Activated CD8-positive, alpha-beta memory T cell treated with anti-CD3 and anti-CD28 coated beads for 36 hours (primary cell): ENCODE results near the gene FANK1. TPM values are rescaled to one million over a fixed set of nuclear protein-coding genes. Genes with fewer than 3 reads are reported as not detected.
"Not testable (repeated sequence)": the region's sequence is repeated elsewhere in the genome, so short reads cannot be mapped to it uniquely, and the experiment has no call there.

Experiments
- CTCF ChIA-PET: fragments of 350-600 bp; sonication (Branson Sonifier 250); formaldehyde crosslinking; loops from one replicate; lab custom pipeline; 2021; ENCODE audit warnings: antibody characterized with exemption; lab: Charles Lee
- POLR2A ChIA-PET: fragments of 350-600 bp; sonication (Branson Sonifier 250); formaldehyde crosslinking; loops from one replicate; lab custom pipeline; 2021; ENCODE audit warnings: antibody characterized with exemption; lab: Charles Lee
- total RNA-seq, 2 experiments: library from RNA; stranded (reverse); gene quantifications; one replicate each; pipeline ENCODE4 v1.2.3, GENCODE V29; 2021

Gene FANK1
- total RNA-seq, 2 experiments from 2014 or later, result 0.25 to 0.63 TPM

DNA sequence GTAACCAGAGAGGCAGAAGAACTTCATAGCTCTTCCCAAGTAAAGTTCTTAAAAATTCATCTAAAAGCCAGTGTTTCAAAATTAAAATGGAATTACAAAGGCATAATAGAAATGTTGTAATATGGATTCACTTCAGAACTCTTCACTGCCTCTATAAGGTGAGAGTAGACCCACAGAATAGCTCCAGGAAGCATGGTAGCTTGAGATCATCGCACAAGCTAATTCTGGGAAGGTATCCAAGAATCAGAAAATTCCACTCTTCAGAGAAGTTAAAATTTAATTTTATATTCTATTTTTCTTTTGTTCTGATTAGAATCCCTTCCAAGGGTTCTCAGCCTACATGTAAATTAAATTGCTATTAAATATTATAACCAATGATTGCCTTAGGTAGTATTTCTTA, 13.8 kb upstream of the FANK1 start:
- POLR2A ChIA-PET, result interaction anchor here (0.6 kb wide), 2 partner anchors 23 to 28 kb away, joined by 5 to 10 read pairs; no protein-coding TSS in a partner anchor
- CTCF ChIA-PET, result no interaction called here

DNA sequence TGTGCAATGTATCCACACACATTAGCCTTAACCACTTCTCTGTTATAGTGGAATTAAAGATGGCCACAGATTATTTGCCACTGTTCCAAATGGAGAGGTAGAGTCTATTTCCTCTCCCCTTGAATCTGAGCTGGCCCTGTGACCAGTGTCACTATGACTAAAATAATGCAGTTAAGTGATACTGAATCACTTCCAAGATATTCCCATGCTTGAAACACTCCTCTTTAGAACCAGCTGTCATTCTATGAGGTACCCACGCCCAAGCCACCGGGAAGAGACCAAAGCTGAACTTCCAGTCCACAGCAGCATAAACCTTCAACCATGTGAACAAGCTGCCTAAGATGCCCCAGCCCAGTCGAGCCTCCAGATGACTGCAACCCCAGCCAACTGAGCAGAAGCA, 13.2 kb upstream of the FANK1 start:
- ChIA-PET POLR2A (no interaction called here), CTCF (no interaction called here)

DNA sequence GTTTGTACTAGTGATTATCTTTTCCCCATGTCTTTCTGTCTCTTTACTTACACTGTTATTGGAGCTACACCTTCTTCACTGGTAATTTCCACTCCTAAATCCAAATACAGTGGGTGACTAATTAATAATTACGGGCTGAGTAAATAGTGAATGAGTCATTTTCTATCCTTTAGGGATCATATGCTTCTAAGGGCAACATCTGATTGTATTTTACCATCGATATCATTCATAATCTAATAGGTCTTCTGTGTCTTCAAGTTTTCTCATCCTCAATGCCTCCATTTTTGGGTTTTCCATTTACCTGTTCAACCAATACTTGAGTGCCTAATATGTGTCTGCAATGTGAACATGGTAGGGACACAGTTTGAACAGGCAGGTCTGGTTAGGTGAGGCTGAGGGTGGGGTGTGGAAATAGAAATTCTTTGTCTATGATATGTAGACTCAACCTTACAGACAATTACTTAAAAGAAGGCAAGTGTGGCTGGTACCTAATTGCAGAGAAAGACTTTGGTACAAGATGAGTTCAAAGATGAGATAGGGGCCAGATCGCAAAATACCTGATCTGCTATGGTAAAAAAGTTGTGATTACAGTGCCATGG, 9.4 kb upstream of the FANK1 start:
- ChIA-PET CTCF (interaction anchor here (0.6 kb wide), 1 partner anchor 55 kb away, joined by 3 read pairs; no protein-coding TSS in a partner anchor), POLR2A (no interaction called here)

DNA sequence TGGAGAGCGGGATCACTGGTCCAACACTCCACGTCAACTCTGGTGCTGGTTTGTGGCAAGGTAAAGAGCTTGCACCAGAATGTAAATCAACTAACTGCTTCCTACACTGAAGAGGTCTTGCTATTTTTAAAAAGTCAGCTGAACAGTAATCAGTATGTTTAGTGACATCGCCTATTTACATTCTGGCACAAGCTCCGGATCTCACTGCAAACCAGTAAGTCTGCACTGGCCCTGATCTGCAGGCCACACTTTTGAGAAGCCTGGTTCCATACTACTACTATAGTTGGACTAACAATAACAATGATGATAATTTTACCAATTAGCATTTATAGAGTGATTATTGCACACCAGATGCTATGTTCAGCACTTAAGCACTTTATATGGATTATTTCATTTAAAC, 6.9 kb upstream of the FANK1 start:
- POLR2A ChIA-PET, result not testable (repeated sequence)

DNA sequence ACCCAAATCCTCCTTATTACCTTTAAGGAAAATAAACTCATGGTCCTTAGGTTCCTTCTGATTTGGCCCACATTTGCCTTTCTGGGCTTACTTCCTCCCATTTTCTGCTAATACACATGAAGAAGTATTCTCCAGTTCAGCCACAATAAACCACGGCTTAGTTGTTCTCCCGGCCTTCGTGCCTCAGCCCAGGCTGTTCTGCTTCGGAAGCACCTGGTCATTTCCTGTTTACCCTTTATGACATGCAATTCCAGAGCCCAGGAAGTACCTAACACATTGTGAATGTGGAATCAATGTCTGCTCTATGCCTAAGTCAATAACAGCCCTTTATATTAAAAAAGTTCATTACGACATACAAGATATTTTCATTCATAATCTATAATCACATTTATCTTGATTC, 4.0 kb upstream of the FANK1 start:
- CTCF ChIA-PET, POLR2A ChIA-PET: not testable (repeated sequence)

More for the DNA sequence above, 6.9 kb upstream of the FANK1 start:
- CTCF ChIA-PET, result not testable (repeated sequence)

DNA sequence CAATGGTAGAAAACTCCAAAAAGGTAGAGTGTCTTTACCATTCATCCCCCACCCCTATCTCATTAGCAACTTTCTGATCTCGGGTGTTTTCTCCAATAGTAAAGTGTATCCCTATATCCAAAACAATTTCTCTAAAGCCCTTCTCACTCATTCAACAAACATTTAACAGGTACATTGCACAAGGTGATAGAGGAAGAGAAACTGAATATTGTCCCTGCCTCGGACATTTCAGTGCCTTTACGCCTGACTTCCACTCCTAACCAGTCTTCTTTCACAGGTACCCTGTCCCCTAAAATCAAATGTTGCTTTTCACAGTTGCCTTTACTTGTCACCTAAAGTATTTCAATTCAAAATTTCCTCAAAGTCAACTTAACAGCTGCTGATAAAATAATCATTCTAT, 2.2 kb upstream of the FANK1 start:
- POLR2A ChIA-PET, CTCF ChIA-PET: not testable (repeated sequence)

DNA sequence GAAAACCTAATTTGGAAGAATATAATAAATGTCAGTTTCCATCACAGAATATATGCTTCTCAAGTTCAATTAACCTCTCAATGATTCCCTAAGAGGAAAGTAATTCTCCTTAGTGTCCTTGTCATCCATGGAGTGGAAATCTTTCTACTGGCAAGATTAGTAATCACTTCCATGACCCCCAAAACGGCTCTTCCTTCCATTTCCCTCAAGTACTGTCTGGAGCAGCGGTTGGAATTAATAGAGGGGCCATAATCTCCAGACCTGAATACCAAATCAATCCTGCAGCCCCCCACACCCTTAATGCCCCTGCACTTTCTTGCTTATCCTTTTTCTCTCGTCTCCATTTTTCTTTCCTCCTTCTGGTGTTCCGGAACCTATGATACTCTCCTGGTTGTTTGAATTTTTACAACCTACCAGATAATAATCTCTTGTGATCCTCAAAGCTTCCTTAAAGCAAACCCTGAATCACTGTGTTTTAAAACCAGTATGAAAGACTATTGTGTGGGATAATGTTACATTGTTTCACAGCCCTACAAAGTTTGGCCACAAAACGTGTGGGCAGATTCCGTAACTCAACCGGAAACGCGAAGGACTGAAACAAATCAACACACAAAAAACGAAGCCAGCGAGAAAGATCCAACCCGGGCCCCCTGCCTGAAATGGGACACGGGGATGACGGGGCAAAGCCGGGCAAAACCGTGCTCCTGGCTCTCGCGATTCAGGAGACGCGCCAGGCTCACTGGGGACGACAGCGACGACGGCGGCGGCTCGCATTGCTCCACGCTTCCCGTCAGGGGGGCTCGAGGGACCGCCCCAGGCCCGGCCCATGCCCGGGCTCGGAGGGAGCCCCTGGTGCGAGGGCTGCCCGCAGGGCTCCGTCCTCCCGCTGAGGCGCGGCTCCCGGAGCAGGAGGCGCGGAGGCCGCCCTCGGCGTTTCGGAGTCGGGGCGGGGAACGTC, 955 bp upstream of the FANK1 start:
- CTCF ChIA-PET, result not testable (repeated sequence)

DNA sequence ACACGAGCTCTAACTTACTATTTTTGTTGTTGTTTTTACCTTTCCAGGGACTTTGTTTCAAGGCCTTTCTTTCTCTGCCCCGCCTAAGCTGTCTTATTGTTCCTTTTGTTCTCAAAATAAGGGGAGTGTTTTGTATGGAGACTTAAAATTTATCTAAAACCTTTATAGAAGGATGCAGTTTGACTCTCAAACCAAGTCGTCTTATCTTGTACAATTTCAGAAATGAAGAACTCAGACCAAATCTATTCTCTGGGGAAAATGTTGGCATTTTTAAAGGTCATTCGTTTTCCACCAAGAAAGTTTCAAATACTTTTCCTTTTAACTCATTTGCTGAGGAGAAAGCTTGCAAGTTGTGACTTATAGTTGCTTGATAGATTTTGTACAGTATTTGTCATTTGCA, 953 bp downstream of the FANK1 start:
- POLR2A ChIA-PET, CTCF ChIA-PET: not testable (repeated sequence)

More for the DNA sequence above, 955 bp upstream of the FANK1 start:
- POLR2A ChIA-PET, result not testable (repeated sequence)

DNA sequence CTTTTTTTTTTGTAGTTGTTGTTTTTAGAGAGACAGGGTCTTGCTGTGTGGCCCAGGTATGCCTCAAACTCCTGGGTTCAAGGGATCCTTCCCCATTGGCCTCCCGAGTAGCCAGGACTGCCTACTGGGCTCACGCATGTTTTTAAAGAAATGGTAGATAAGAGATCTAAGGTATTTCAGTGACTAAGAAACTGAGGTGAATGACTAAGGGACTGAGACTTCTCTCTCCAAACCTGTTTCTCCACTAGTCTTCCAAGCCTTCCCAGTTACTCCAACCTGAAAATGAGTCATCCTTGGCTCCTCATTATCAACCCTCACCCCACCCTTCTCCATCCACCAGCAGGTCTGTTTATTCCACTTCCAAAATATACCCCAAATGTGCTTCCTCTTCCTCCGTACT, 4.6 kb downstream of the FANK1 start:
- POLR2A ChIA-PET, CTCF ChIA-PET: not testable (repeated sequence)

DNA sequence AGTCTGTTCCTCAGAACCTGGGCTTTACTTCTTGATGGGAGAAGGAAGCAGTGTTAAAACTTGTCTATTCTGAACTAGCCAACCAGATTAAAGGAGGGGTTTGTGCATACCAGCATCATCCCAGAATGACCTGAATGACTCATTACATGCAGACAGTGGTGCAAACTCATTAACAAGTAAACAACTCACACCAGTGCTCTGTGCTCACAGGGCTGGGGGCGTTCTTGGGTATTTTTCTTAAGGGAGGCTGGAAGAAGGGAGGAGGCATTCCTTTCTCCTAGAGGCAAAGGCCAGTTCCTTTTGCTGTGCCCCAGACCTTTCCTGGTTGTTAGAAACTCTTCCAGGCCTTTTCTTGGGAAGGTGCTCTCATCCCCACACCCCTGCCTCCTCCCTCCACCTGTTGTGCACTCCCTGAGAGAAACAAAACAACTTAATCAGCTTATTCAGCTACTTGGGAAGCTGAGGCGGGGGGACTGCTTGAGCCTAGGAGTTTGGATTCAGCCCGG, 6.8 kb downstream of the FANK1 start:
- CTCF ChIA-PET, POLR2A ChIA-PET: not testable (repeated sequence)

DNA sequence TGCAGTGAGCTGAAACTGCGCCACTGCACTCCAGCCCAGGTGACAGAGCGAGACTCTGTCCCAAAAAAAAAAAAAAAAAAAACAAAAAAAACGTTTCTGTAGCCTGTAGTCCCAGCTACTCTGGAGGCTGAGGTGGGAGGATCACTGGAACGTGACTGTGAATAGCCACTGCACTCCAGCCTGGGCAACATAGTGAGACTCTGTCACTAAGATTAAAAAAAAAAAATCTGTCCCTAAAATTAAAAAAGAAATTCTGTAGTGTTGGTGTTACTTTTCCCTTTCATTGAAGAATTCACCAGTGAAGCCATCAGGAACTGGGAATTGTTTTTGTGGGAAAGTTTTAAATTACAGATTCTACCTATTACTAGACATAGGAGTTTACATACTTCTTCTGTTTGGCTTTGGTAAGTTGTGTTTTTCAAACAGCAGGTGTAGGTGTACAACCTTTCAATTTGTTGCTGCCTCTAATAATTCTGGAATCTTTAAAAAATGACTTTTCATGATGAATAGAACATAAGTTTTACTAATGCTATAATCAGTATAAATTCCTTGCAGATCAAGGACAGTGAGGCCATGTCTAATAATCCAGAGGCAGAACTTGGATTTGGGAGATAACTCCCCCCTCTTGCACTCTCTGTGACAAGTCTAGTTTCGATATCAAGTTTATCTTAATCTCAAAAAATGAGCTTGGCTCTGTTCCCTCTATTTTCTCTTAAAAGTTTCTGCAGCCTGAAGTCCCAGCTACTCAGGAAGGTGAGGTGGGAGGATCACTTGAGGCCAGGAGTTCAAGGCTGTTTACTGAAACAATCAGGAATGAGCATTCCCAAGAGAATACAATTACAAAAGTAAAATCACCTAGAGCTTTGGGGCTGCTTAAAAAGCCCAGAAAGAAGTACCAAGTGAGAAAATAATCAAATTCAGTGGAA, 9.0 kb downstream of the FANK1 start:
- CTCF ChIA-PET, result not testable (repeated sequence)
- POLR2A ChIA-PET, result interaction anchor here (0.7 kb wide), 1 partner anchor 23 kb away, joined by 10 read pairs; no protein-coding TSS in a partner anchor

DNA sequence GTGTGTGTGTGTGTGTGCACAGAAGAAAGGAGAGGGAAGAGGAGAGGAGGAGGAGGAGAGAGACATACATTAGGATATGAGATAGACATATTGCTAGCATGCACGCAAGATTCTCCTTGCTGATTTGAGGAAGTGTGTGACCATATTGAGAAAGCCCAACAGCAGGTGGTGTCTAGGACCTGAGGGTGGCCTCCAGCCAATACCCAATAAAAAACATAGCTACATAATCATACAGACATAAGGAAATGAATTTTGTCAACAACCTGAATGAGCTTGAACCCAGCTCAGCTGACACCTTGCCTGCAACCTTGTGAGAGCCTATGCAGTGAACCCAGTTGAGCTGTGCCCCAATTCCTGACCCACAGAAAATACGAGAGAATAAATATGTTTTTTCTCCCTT, 11.2 kb downstream of the FANK1 start:
- CTCF ChIA-PET, result interaction anchor here (0.7 kb wide), 1 partner anchor 104 kb away, joined by 3 read pairs; no protein-coding TSS in a partner anchor
- POLR2A ChIA-PET, result not testable (repeated sequence)

DNA sequence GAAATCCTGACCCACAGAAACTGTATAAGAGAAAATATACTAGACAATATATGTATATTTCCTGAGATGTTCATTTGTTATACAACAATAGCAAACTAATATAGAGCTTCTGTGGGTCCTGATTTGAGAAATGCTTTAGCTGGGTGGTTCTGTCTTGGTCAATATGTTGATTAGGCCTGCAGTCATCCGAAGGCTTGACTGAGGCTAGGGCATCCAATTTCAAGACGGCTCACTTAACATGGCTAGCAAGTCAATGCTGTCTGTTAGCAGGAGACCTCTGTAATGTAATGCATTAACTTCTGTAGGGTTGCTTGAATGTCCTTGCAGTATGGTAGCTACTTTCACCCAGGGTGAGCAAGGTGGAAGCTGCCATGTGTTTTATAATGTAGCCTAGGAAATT, 12.4 kb downstream of the FANK1 start:
- CTCF ChIA-PET, result not testable (repeated sequence)

DNA sequence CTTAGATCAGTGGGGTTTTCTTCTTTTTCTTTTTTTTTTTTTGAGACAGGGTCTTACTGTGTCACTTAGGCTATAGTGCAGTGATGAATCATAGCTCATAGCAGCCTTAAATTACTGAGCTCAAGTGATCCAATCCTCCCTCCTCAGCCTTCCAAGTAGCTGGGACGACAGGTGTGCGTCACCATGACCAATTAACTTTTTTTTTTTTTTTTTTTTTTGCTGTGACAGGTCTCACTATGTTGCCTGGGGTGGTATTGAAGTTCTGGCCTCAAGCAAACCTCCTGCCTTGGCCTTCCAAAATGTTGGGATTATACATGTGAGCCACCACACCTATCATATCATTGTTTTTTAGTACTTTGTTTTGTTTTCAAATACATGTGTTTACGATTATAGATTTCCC, 13.1 kb downstream of the FANK1 start:
- POLR2A ChIA-PET, CTCF ChIA-PET: not testable (repeated sequence)

More for the DNA sequence above, 12.4 kb downstream of the FANK1 start:
- POLR2A ChIA-PET, result not testable (repeated sequence)

DNA sequence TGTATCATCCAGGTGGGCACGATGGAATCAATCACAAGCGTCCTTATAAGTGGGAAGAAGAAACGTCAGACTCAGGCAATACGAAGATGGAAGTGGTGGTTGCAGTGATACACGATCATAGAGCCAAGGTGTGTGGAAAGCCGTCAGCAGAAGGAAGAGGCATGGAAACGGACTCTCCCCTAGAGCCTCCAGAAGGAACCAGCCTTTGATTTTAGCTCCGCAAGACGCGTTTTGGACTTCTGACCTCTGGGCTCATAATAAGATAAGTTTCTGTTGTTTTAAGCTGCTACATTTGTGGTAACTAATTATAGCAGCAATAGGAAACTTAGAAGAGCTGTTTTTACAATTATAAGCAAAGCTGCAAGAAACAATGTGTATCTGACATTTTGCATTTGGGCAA, 14.8 kb downstream of the FANK1 start:
- ChIA-PET CTCF (no interaction called here), POLR2A (no interaction called here)

DNA sequence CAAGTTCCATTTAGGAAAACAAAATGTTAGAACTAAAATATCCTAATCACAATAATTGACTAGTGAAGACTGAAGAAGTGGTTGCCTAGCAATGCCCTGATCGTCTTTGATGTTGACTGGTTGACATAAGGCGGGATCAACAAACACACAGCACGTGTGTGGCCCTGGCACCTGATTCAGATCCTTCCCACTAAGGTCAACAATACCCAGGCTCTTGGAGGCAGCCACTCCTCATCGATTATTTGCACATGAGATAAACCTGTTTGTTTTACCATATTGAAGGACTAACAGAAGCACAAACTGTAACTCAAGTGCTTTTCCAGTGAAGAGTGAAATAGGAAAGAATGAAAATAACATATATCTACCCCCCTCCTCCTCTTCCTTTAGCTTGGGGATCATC, 15.6 kb downstream of the FANK1 start:
- POLR2A ChIA-PET, result no interaction called here
- CTCF ChIA-PET, result no interaction called here

DNA sequence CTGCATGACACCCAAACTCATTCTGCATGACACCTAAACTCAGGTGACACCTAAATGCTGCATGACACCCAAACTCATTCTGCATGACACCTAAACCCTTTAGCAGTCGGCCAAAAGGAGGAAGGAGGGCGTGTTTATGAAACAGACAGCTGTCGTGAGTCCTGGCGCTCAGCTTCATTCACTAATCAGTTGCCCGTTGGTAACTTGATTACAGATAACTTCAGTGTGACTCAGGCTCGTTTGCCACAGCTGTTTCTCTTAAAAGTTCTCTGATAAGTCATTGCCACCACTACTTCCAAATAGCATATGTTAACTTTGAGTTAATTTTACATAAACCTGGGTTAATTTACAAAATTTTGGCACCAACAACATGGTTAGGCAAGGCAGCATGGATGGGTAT, 16.9 kb downstream of the FANK1 start:
- POLR2A ChIA-PET, CTCF ChIA-PET: not testable (repeated sequence)

DNA sequence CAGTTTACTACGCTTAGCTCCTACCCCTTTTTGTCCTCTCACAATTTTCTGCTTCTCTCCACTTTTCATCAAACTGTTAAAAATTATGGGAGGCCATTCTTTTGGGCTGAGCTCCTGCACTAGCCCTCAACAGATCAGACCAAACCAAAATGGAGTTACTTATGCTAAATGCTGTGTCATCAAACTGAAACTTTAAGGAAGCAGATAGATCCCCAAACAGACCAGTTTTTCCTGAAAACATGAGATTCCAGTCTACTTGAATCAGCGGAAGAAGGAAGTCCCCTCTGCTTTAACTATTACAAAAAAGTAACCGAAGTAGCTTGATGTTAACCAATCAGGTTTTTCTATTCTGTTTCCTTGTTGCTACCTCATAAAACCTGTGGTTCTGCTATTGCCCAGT, 20.6 kb downstream of the FANK1 start:
- ChIA-PET CTCF (no interaction called here), POLR2A (no interaction called here)

DNA sequence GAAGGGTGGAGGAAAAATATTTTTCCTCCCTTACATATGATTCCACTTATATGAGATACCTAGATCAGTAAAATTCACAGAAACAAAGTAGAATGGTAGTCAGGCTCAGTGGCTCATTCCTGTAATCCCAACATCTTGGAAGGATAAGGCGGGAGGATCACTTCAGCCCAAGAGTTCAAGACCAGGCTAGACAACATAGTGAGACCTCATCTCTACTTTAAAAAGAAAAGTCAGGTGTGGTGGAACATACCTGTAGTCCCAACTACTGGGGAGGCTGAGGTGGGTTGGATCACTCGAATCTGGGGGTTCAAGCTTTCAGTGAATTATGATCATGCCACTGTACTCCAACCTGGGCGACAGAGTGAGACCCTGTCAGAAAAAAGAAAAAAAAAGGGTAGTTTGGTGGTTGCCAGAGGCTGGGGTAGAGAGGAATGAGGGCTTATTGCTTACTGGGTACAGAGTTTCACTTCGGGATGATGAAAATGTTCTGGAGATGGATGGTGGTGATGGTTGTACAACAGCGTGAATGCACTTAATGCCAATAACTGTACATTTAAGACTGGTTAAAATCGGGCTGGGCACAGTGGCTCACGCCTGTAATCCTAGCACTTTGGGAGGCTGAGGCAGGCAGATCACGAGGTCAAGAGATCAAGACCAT, 21.5 kb downstream of the FANK1 start:
- POLR2A ChIA-PET, CTCF ChIA-PET: not testable (repeated sequence)
